Measurements from ENCODE around the gene KCNQ2. TPM values are rescaled to one million over a fixed set of nuclear protein-coding genes. Genes with fewer than 3 reads are reported as not detected.

Gene KCNQ2
- polyA plus RNA-seq, 1 donor, result 5.2 TPM

GRCh38 chr20:63409066-63409833 lies 63.2 kb downstream of the KCNQ2 start:
- peaks cover 3% of the 10 kb centered on the region for H3K27me3 ChIP-seq (ENCODE audit: control insufficient read depth, insufficient read depth, low read length)
- H3K4me1 ChIP-seq (ENCODE audit: control insufficient read depth, insufficient read depth, low read length), result no peaks in the 10 kb centered on the region
- no CpG with 5 or more reads among the region's 21 CpGs for WGBS (ENCODE audit: insufficient coverage, low lambda C conversion rate)
- no peak overlapping the region for H3K4me3 ChIP-seq (ENCODE audit: low read length)
- H3K27ac ChIP-seq (ENCODE audit: low read length), result no peak overlapping the region
- H3K36me3 ChIP-seq (ENCODE audit: control insufficient read depth, insufficient read depth, low read length), result no peaks in the 10 kb centered on the region
- peaks cover 21% of the 10 kb centered on the region for H3K9me3 ChIP-seq (ENCODE audit: control insufficient read depth, low read depth, low read length)
- peak in 1 of 2 donors; percentile 48 for DNase-seq

- Histone ChIP-seq H3K4me3 (ENCODE audit: low read length) (no peak overlapping the region), H3K4me1 (ENCODE audit: control insufficient read depth, insufficient read depth, low read length) (no peaks in the 10 kb centered on the region), H3K27ac (ENCODE audit: low read length) (no peak overlapping the region), H3K27me3 (ENCODE audit: control insufficient read depth, insufficient read depth, low read length) (peaks cover 3% of the 10 kb centered on the region), H3K9me3 (ENCODE audit: control insufficient read depth, low read depth, low read length) (peaks cover 21% of the 10 kb centered on the region), H3K36me3 (ENCODE audit: control insufficient read depth, insufficient read depth, low read length) (no peaks in the 10 kb centered on the region)
- WGBS (ENCODE audit: insufficient coverage, low lambda C conversion rate), result no CpG with 5 or more reads among the region's 21 CpGs
- DNase-seq, result no peak
Measured at GRCh38 chr20:63408684-63409046, 63.8 kb downstream of the KCNQ2 start.

GRCh38 chr20:63407928-63408683 lies 64.3 kb downstream of the KCNQ2 start:
- H3K36me3 ChIP-seq (ENCODE audit: control insufficient read depth, insufficient read depth, low read length), result no peaks in the 10 kb centered on the region
- DNase-seq, result no peak
- H3K9me3 ChIP-seq (ENCODE audit: control insufficient read depth, low read depth, low read length), result peaks cover 21% of the 10 kb centered on the region
- no peaks in the 10 kb centered on the region for H3K4me1 ChIP-seq (ENCODE audit: control insufficient read depth, insufficient read depth, low read length)
- H3K27me3 ChIP-seq (ENCODE audit: control insufficient read depth, insufficient read depth, low read length), result peaks cover 3% of the 10 kb centered on the region
- no peak overlapping the region for H3K4me3 ChIP-seq (ENCODE audit: low read length)
- no peak overlapping the region for H3K27ac ChIP-seq (ENCODE audit: low read length)
- WGBS (ENCODE audit: insufficient coverage, low lambda C conversion rate), result no CpG with 5 or more reads among the region's 27 CpGs

GRCh38 chr20:63406617-63407245 lies 65.7 kb downstream of the KCNQ2 start:
- DNase-seq, result no peak
- no CpG with 5 or more reads among the region's 60 CpGs for WGBS (ENCODE audit: insufficient coverage, low lambda C conversion rate)
- Histone ChIP-seq H3K4me3 (ENCODE audit: low read length) (no peak overlapping the region), H3K9me3 (ENCODE audit: control insufficient read depth, low read depth, low read length) (peaks cover 16% of the 10 kb centered on the region), H3K36me3 (ENCODE audit: control insufficient read depth, insufficient read depth, low read length) (no peaks in the 10 kb centered on the region), H3K4me1 (ENCODE audit: control insufficient read depth, insufficient read depth, low read length) (no peaks in the 10 kb centered on the region), H3K27ac (ENCODE audit: low read length) (no peak overlapping the region), H3K27me3 (ENCODE audit: control insufficient read depth, insufficient read depth, low read length) (peaks cover 3% of the 10 kb centered on the region)

- no peaks in the 10 kb centered on the region for H3K27me3 ChIP-seq (ENCODE audit: control insufficient read depth, insufficient read depth, low read length)
- WGBS (ENCODE audit: insufficient coverage, low lambda C conversion rate), result no CpG with 5 or more reads among the region's 23 CpGs
- no peaks in the 10 kb centered on the region for H3K4me1 ChIP-seq (ENCODE audit: control insufficient read depth, insufficient read depth, low read length)
- no peak for DNase-seq
- H3K27ac ChIP-seq (ENCODE audit: low read length), result no peak overlapping the region
- H3K9me3 ChIP-seq (ENCODE audit: control insufficient read depth, low read depth, low read length), result peaks cover 16% of the 10 kb centered on the region
- no peaks in the 10 kb centered on the region for H3K36me3 ChIP-seq (ENCODE audit: control insufficient read depth, insufficient read depth, low read length)
- H3K4me3 ChIP-seq (ENCODE audit: low read length), result no peak overlapping the region
Measured at GRCh38 chr20:63406011-63406410, 66.4 kb downstream of the KCNQ2 start.

- Histone ChIP-seq H3K36me3 (ENCODE audit: control insufficient read depth, insufficient read depth, low read length) (no peaks in the 10 kb centered on the region), H3K4me1 (ENCODE audit: control insufficient read depth, insufficient read depth, low read length) (no peaks in the 10 kb centered on the region), H3K9me3 (ENCODE audit: control insufficient read depth, low read depth, low read length) (peaks cover 16% of the 10 kb centered on the region), H3K27ac (ENCODE audit: low read length) (no peak overlapping the region), H3K27me3 (ENCODE audit: control insufficient read depth, insufficient read depth, low read length) (no peaks in the 10 kb centered on the region), H3K4me3 (ENCODE audit: low read length) (no peak overlapping the region)
- no peak for DNase-seq
- WGBS (ENCODE audit: insufficient coverage, low lambda C conversion rate), result no CpG with 5 or more reads among the region's 31 CpGs
Measured at GRCh38 chr20:63405102-63405730, 67.2 kb downstream of the KCNQ2 start.

- H3K4me1 ChIP-seq (ENCODE audit: control insufficient read depth, insufficient read depth, low read length), result no peaks in the 10 kb centered on the region
- peaks cover 11% of the 10 kb centered on the region for H3K9me3 ChIP-seq (ENCODE audit: control insufficient read depth, low read depth, low read length)
- H3K27ac ChIP-seq (ENCODE audit: low read length), result no peak overlapping the region
- H3K27me3 ChIP-seq (ENCODE audit: control insufficient read depth, insufficient read depth, low read length), result no peaks in the 10 kb centered on the region
- peak; percentile 19 to 45 for DNase-seq
- no peaks in the 10 kb centered on the region for H3K36me3 ChIP-seq (ENCODE audit: control insufficient read depth, insufficient read depth, low read length)
- no peak overlapping the region for H3K4me3 ChIP-seq (ENCODE audit: low read length)
- WGBS (ENCODE audit: insufficient coverage, low lambda C conversion rate), result 20% methylated on average over 1 of the region's 34 CpGs
Measured at GRCh38 chr20:63404129-63405085, 68.0 kb downstream of the KCNQ2 start.

GRCh38 chr20:63403403-63404105 lies 68.9 kb downstream of the KCNQ2 start:
- no peaks in the 10 kb centered on the region for H3K36me3 ChIP-seq (ENCODE audit: control insufficient read depth, insufficient read depth, low read length)
- H3K27me3 ChIP-seq (ENCODE audit: control insufficient read depth, insufficient read depth, low read length), result no peaks in the 10 kb centered on the region
- no peak overlapping the region for H3K4me3 ChIP-seq (ENCODE audit: low read length)
- peaks cover 4% of the 10 kb centered on the region for H3K9me3 ChIP-seq (ENCODE audit: control insufficient read depth, low read depth, low read length)
- no peak overlapping the region for H3K27ac ChIP-seq (ENCODE audit: low read length)
- DNase-seq, result no peak
- H3K4me1 ChIP-seq (ENCODE audit: control insufficient read depth, insufficient read depth, low read length), result no peaks in the 10 kb centered on the region
- no CpG with 5 or more reads among the region's 19 CpGs for WGBS (ENCODE audit: insufficient coverage, low lambda C conversion rate)

- H3K27ac ChIP-seq (ENCODE audit: low read length), result no peak overlapping the region
- H3K4me3 ChIP-seq (ENCODE audit: low read length), result no peak overlapping the region
- H3K9me3 ChIP-seq (ENCODE audit: control insufficient read depth, low read depth, low read length), result no peaks in the 10 kb centered on the region
- DNase-seq, result no peak
- H3K27me3 ChIP-seq (ENCODE audit: control insufficient read depth, insufficient read depth, low read length), result no peaks in the 10 kb centered on the region
- H3K4me1 ChIP-seq (ENCODE audit: control insufficient read depth, insufficient read depth, low read length), result no peaks in the 10 kb centered on the region
- WGBS (ENCODE audit: insufficient coverage, low lambda C conversion rate), result no CpG with 5 or more reads among the region's 9 CpGs
- H3K36me3 ChIP-seq (ENCODE audit: control insufficient read depth, insufficient read depth, low read length), result no peaks in the 10 kb centered on the region
Measured at GRCh38 chr20:63402860-63403220, 69.6 kb downstream of the KCNQ2 start.

All from large intestine (tissue), 3 donors.